ENCODE data around the gene DNAH12. TPM values are rescaled to one million over a fixed set of nuclear protein-coding genes. Genes with fewer than 3 reads are reported as not detected.

The DNAH12 gene
- total RNA-seq, 2 experiments from 2014 or later = 0.19 TPM; not detected in 1

DNA sequence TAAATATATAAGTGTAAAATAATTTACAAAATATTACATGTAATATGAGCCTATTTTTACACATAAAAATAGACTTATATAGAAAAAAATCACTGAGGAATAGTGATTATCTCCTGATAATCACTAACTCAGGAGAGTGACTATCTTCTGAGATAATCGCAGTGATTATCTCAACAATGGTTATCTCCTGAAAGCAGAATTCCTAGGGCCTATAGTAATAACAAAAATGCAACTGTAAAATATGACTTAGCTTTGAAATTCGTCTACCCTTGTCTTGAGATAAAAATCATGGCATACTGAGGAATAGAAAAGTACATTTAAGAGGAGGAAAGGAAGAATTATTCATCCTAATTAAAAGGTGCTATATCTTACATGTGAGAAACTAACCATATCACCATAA is 134.7 kb downstream of the DNAH12 start:
- Mint-ChIP-seq H3K27me3 (peaks cover 8% of the 10 kb centered on the region), H3K9me3 (no peaks in the 10 kb centered on the region), H3K4me3 (no peak overlapping the region), H3K36me3 (ENCODE audit: low read depth) (no peaks in the 10 kb centered on the region), H3K27ac (no peak overlapping the region), H3K4me1 (ENCODE audit: low read depth) (no peaks in the 10 kb centered on the region)
- Histone ChIP-seq H3K4me1 (ENCODE audit: insufficient read depth, low read length) (no peaks in the 10 kb centered on the region), H3K4me3 (ENCODE audit: low read length) (no peak overlapping the region), H3K9me3 (ENCODE audit: control insufficient read depth in 1 of 2, insufficient read depth in 1 of 2, low read length in 2 of 2) (no peaks in the 10 kb centered on the region), H3K36me3 (ENCODE audit: insufficient read depth, low read length) (no peaks in the 10 kb centered on the region), H3K27ac (ENCODE audit: low read depth in 1 of 2, low read length in 2 of 2) (no peak overlapping the region), H3K27me3 (ENCODE audit: control insufficient read depth in 1 of 2, insufficient read depth in 2 of 2, low read length in 2 of 2) (no peaks in the 10 kb centered on the region)
- no peak for DNase-seq
- ATAC-seq (ENCODE audit: poor library complexity) = no peak
- intact Hi-C loops (cut with DNase I, micrococcal nuclease) = no loop called here
- POLR2A ChIA-PET = no interaction called here
- CTCF ChIA-PET = interaction anchor here (0.6 kb wide), 1 partner anchor 809 kb away, joined by 3 read pairs; no protein-coding TSS in a partner anchor
- TF ChIP-seq, protein P1, sequence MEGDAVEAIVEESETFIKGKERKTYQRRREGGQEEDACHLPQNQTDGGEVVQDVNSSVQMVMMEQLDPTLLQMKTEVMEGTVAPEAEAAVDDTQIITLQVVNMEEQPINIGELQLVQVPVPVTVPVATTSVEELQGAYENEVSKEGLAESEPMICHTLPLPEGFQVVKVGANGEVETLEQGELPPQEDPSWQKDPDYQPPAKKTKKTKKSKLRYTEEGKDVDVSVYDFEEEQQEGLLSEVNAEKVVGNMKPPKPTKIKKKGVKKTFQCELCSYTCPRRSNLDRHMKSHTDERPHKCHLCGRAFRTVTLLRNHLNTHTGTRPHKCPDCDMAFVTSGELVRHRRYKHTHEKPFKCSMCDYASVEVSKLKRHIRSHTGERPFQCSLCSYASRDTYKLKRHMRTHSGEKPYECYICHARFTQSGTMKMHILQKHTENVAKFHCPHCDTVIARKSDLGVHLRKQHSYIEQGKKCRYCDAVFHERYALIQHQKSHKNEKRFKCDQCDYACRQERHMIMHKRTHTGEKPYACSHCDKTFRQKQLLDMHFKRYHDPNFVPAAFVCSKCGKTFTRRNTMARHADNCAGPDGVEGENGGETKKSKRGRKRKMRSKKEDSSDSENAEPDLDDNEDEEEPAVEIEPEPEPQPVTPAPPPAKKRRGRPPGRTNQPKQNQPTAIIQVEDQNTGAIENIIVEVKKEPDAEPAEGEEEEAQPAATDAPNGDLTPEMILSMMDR (IDR thresholded peaks at IDR 0.05) = no peak

DNA sequence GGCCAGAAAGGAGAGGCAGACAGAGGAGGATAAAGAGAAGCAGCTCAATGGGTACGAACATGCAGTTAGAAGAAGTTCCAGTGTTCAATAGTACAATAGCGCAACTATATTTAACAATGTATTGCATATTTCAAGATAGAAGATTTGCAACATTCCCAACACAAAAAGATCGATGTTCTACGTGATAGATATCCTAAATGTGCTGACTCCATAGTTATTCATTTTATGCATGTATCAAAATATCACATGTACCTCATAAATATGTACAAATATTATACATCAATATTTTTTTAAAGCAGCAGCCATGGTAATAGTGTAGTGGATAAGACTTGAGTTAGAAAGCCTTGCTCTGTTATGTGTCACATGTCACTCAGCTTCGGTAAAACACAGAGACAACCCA is 141.5 kb downstream of the DNAH12 start:
- no peak overlapping the region for H3K4me3 Mint-ChIP-seq
- peaks cover under 1% of the 10 kb centered on the region for H3K4me1 ChIP-seq (ENCODE audit: insufficient read depth, low read length)
- H3K27me3 Mint-ChIP-seq = peaks cover 6% of the 10 kb centered on the region
- H3K36me3 Mint-ChIP-seq (ENCODE audit: low read depth) = no peaks in the 10 kb centered on the region
- no peak for ATAC-seq (ENCODE audit: poor library complexity)
- no peaks in the 10 kb centered on the region for H3K27me3 ChIP-seq (ENCODE audit: control insufficient read depth in 1 of 2, insufficient read depth in 2 of 2, low read length in 2 of 2)
- ChIA-PET CTCF (interaction anchor here (0.9 kb wide), 1 partner anchor 380 kb away, joined by 3 read pairs; no protein-coding TSS in a partner anchor), POLR2A (no interaction called here)
- no peak overlapping the region for H3K27ac ChIP-seq (ENCODE audit: low read depth in 1 of 2, low read length in 2 of 2)
- intact Hi-C loops (cut with DNase I, micrococcal nuclease) = no loop called here
- TF ChIP-seq, protein P1 (IDR thresholded peaks at IDR 0.05) = no peak
- peaks cover 4% of the 10 kb centered on the region for H3K4me1 Mint-ChIP-seq (ENCODE audit: low read depth)
- no peak overlapping the region for H3K27ac Mint-ChIP-seq
- H3K4me3 ChIP-seq (ENCODE audit: low read length) = no peak overlapping the region
- no peaks in the 10 kb centered on the region for H3K9me3 ChIP-seq (ENCODE audit: control insufficient read depth in 1 of 2, insufficient read depth in 1 of 2, low read length in 2 of 2)
- no peaks in the 10 kb centered on the region for H3K9me3 Mint-ChIP-seq
- no peaks in the 10 kb centered on the region for H3K36me3 ChIP-seq (ENCODE audit: insufficient read depth, low read length)
- no peak for DNase-seq

DNA sequence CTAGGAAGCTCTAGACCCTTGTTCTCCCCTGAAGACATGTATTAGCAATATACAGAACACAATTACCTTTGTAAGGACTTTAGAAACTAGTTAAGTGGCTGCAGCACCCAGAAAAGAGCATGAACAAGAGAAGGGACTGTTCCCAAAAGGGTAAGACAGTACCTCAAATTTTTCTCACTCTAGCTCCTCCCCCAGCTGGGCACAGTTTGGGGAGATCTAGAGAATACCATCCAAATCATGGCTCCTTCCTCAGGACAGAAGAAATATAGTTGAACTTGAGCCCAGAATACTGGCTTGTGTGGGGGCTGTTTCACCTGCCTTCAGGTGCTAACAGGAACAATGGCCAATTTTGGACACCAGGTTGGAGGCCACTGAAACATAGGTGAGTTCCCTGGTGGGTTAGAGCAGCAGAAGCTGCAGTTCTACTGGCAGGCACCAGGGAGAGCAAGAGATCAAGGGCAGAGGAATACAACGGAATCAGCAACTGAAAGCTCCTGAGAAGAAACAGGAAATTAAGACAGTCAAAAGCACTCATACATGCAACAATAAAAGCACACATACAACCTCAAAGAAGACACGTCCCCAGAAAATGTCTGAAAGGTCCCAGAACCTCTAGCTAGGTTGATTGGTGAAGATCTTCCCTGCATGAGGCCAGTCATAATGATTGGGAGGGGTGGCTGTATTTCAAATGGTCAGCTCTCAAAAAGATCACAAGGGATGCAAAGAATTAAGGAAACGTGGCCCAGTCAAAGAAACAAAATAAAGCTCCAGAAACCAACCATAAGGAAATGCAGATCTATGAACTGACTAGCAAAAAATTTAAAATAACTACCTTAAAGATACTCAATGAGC is 146.7 kb downstream of the DNAH12 start:
- Mint-ChIP-seq H3K27ac (peak overlapping the region; percentile 14), H3K36me3 (ENCODE audit: low read depth) (no peaks in the 10 kb centered on the region), H3K4me1 (ENCODE audit: low read depth) (peaks cover 16% of the 10 kb centered on the region), H3K9me3 (no peaks in the 10 kb centered on the region), H3K27me3 (peaks cover 10% of the 10 kb centered on the region), H3K4me3 (peak overlapping the region; percentile 1)
- intact Hi-C loops (cut with DNase I, micrococcal nuclease) = loop anchor here (5.0 to 10.0 kb wide), 5 partner anchors 187 to 517 kb away; no protein-coding TSS in a partner anchor
- H3K4me3 ChIP-seq (ENCODE audit: low read length) = no peak overlapping the region
- ChIA-PET POLR2A (interaction anchor here (0.5 to 2.3 kb wide), 12 partner anchors 8 to 611 kb away, joined by 3 to 18 read pairs (median 3); partner anchors contain the start of genes ARF4, PDE12 and SLMAP), CTCF (interaction anchor here (0.6 to 1.7 kb wide), 14 partner anchors 10 to 513 kb away, joined by 3 to 5 read pairs (median 4); partner anchors contain the start of genes ARF4 and PDE12)
- H3K27ac ChIP-seq (ENCODE audit: low read depth in 1 of 2, low read length in 2 of 2) = no peak overlapping the region
- DNase-seq (peak; percentile 26 to 77 (median 48)), ATAC-seq (ENCODE audit: poor library complexity) (peak; percentile 99)
- peaks cover 6% of the 10 kb centered on the region for H3K4me1 ChIP-seq (ENCODE audit: insufficient read depth, low read length)
- no peaks in the 10 kb centered on the region for H3K27me3 ChIP-seq (ENCODE audit: control insufficient read depth in 1 of 2, insufficient read depth in 2 of 2, low read length in 2 of 2)
- no peaks in the 10 kb centered on the region for H3K36me3 ChIP-seq (ENCODE audit: insufficient read depth, low read length)
- TF ChIP-seq, protein P1 (IDR thresholded peaks at IDR 0.05) = peak; percentile 83
- H3K9me3 ChIP-seq (ENCODE audit: control insufficient read depth in 1 of 2, insufficient read depth in 1 of 2, low read length in 2 of 2) = no peaks in the 10 kb centered on the region
